ENCODE measurements around the gene SLN.

Gene SLN

GRCh38 chr11:107705027-107705426 lies 6.8 kb downstream of the SLN start:
- Histone ChIP-seq H4K20me1 (no peaks in the 10 kb centered on the region), H3K36me3 (no peaks in the 10 kb centered on the region), H3K27me3 (no peaks in the 10 kb centered on the region), H3K9ac (no peak overlapping the region), H3K4me3 (no peak overlapping the region), H3K27ac (no peak overlapping the region), H3K4me2 (no peak overlapping the region), H3K4me1 (no peaks in the 10 kb centered on the region), H3K9me3 (replicated peaks in 1 of 11) (no peaks in the 10 kb centered on the region)
- TF ChIP-seq Cebpa-rat (IDR thresholded peaks at IDR 0.05): no peak

- Histone ChIP-seq H3K36me3 (no peaks in the 10 kb centered on the region), H3K27ac (no peak overlapping the region), H3K4me3 (no peak overlapping the region), H4K20me1 (no peaks in the 10 kb centered on the region), H3K4me1 (no peaks in the 10 kb centered on the region), H3K9me3 (replicated peaks in 1 of 11) (no peaks in the 10 kb centered on the region), H3K9ac (no peak overlapping the region), H3K4me2 (no peak overlapping the region), H3K27me3 (no peaks in the 10 kb centered on the region)
- no peak for TF ChIP-seq Cebpa-rat (IDR thresholded peaks at IDR 0.05)
Observed at GRCh38 chr11:107704451-107704850, 7.4 kb downstream of the SLN start.

- Histone ChIP-seq H3K4me2 (no peak overlapping the region), H3K27ac (no peak overlapping the region)
- no peak for TF ChIP-seq Cebpa-rat (IDR thresholded peaks at IDR 0.05)
Observed at GRCh38 chr11:107702723-107703122, 9.1 kb downstream of the SLN start.

GRCh38 chr11:107702109-107702660 lies 9.7 kb downstream of the SLN start:
- no peak for TF ChIP-seq Cebpa-rat (IDR thresholded peaks at IDR 0.05)
- Histone ChIP-seq H3K4me3 (no peak overlapping the region), H3K4me2 (no peak overlapping the region), H3K36me3 (no peaks in the 10 kb centered on the region), H4K20me1 (no peaks in the 10 kb centered on the region), H3K9ac (no peak overlapping the region), H3K4me1 (no peaks in the 10 kb centered on the region), H3K27ac (no peak overlapping the region), H3K9me3 (replicated peaks in 1 of 11) (no peaks in the 10 kb centered on the region), H3K27me3 (no peaks in the 10 kb centered on the region)

More at GRCh38 chr11:107702723-107703122, 9.1 kb downstream of the SLN start:
- H3K9ac ChIP-seq: no peak overlapping the region
- no peaks in the 10 kb centered on the region for H4K20me1 ChIP-seq
- no peaks in the 10 kb centered on the region for H3K36me3 ChIP-seq
- H3K9me3 ChIP-seq (replicated peaks in 1 of 11): no peaks in the 10 kb centered on the region
- no peaks in the 10 kb centered on the region for H3K4me1 ChIP-seq
- H3K27me3 ChIP-seq: no peaks in the 10 kb centered on the region
- H3K4me3 ChIP-seq: no peak overlapping the region

GRCh38 chr11:107699371-107700285 lies 12.2 kb downstream of the SLN start:
- Histone ChIP-seq H3K36me3 (no peaks in the 10 kb centered on the region), H4K20me1 (no peaks in the 10 kb centered on the region), H3K9ac (no peak overlapping the region), H3K9me3 (replicated peaks in 1 of 11) (no peaks in the 10 kb centered on the region; a peak in 1 of 22 replicates), H3K27ac (no peak overlapping the region), H3K4me2 (no peak overlapping the region), H3K4me3 (no peak overlapping the region), H3K4me1 (no peaks in the 10 kb centered on the region; a peak in 2 of 20 replicates), H3K27me3 (no peaks in the 10 kb centered on the region)
- TF ChIP-seq Cebpa-rat (IDR thresholded peaks at IDR 0.05): no peak

GRCh38 chr11:107697291-107697690 lies 14.6 kb downstream of the SLN start:
- H3K4me2 ChIP-seq: no peak overlapping the region
- H3K27me3 ChIP-seq: no peaks in the 10 kb centered on the region
- TF ChIP-seq Cebpa-rat (IDR thresholded peaks at IDR 0.05): no peak
- no peak overlapping the region for H3K4me3 ChIP-seq
- H3K27ac ChIP-seq: no peak overlapping the region
- no peaks in the 10 kb centered on the region for H4K20me1 ChIP-seq
- H3K36me3 ChIP-seq: no peaks in the 10 kb centered on the region
- H3K4me1 ChIP-seq: peaks cover 0 to 14% (median 7%) of the 10 kb centered on the region in 10 experiments; a peak in 11 of 20 replicates
- H3K9me3 ChIP-seq (replicated peaks in 1 of 11): peaks cover 0 to 20% (median 11%) of the 10 kb centered on the region in 11 experiments; a peak in 17 of 22 replicates
- H3K9ac ChIP-seq: no peak overlapping the region

- H3K4me3 ChIP-seq: no peak overlapping the region
- H3K27me3 ChIP-seq: no peaks in the 10 kb centered on the region
- no peak overlapping the region for H3K9ac ChIP-seq
- no peak for TF ChIP-seq Cebpa-rat (IDR thresholded peaks at IDR 0.05)
- H3K9me3 ChIP-seq (replicated peaks in 1 of 11): peaks cover 0 to 30% (median 18%) of the 10 kb centered on the region in 11 experiments; a peak in 18 of 22 replicates
- H3K27ac ChIP-seq: no peak overlapping the region
- no peaks in the 10 kb centered on the region for H4K20me1 ChIP-seq
- peaks cover 0 to 26% (median 10%) of the 10 kb centered on the region in 10 experiments; a peak in 11 of 20 replicates for H3K4me1 ChIP-seq
- no peaks in the 10 kb centered on the region for H3K36me3 ChIP-seq
- H3K4me2 ChIP-seq: no peak overlapping the region
Observed at GRCh38 chr11:107696140-107696539, 15.7 kb downstream of the SLN start.

GRCh38 chr11:107695446-107695845 lies 16.4 kb downstream of the SLN start:
- no peak overlapping the region for H3K27ac ChIP-seq

GRCh38 chr11:107691000-107691750 lies 20.7 kb downstream of the SLN start:
- no peak for TF ChIP-seq Cebpa-rat (IDR thresholded peaks at IDR 0.05)
- Histone ChIP-seq H3K27ac (peak overlapping the region in 1 of 11 experiments; percentile 11; a peak in 4 of 22 replicates), H4K20me1 (no peaks in the 10 kb centered on the region), H3K9ac (no peak overlapping the region), H3K36me3 (no peaks in the 10 kb centered on the region), H3K27me3 (no peaks in the 10 kb centered on the region), H3K9me3 (replicated peaks in 1 of 11) (peaks cover 0 to 30% (median 18%) of the 10 kb centered on the region in 11 experiments; a peak in 18 of 22 replicates), H3K4me2 (peak overlapping the region in 3 of 11 experiments; percentile 1 to 36 (median 11); a peak in 5 of 22 replicates), H3K4me1 (peaks cover 0 to 35% (median 26%) of the 10 kb centered on the region in 10 experiments; a peak in 14 of 20 replicates), H3K4me3 (no peak overlapping the region)

More at GRCh38 chr11:107695446-107695845, 16.4 kb downstream of the SLN start:
- Histone ChIP-seq H3K9me3 (replicated peaks in 1 of 11) (peaks cover 0 to 30% (median 18%) of the 10 kb centered on the region in 11 experiments; a peak in 18 of 22 replicates), H3K4me2 (no peak overlapping the region), H3K9ac (no peak overlapping the region), H4K20me1 (no peaks in the 10 kb centered on the region), H3K36me3 (no peaks in the 10 kb centered on the region), H3K4me1 (peaks cover 0 to 27% (median 16%) of the 10 kb centered on the region in 10 experiments; a peak in 11 of 20 replicates), H3K27me3 (no peaks in the 10 kb centered on the region), H3K4me3 (no peak overlapping the region)
- no peak for TF ChIP-seq Cebpa-rat (IDR thresholded peaks at IDR 0.05)
